Ectodermal cell (in vitro differentiated cells): ENCODE results near the gene SHE.

Experiments
- H3K27ac ChIP-seq: 2 replicates; pipeline ENCODE4 v1.7.0; 2013; ENCODE audit warnings: mild to moderate bottlenecking, low read depth, low read length; ENCODE audit not compliant: insufficient read depth, poor library complexity, severe bottlenecking
- H3K27me3 ChIP-seq: 2 replicates; pipeline ENCODE4 v1.7.0; 2013; ENCODE audit warnings: mild to moderate bottlenecking, low read length; ENCODE audit not compliant: insufficient read depth, control insufficient read depth, poor library complexity, severe bottlenecking
- H3K36me3 ChIP-seq: one replicate; pipeline ENCODE4 v1.7.0; 2013; ENCODE audit warnings: low read length; ENCODE audit not compliant: control insufficient read depth, insufficient read depth
- H3K4me1 ChIP-seq: one replicate; pipeline ENCODE4 v1.7.0; 2013; ENCODE audit warnings: low read length; ENCODE audit not compliant: control insufficient read depth, insufficient read depth
- H3K4me3 ChIP-seq: 2 replicates; pipeline ENCODE4 v1.7.0; 2013; ENCODE audit warnings: low read depth, low read length, control low read depth; ENCODE audit not compliant: insufficient read depth
- H3K9me3 ChIP-seq: 2 replicates; pipeline ENCODE4 v1.7.0; 2013; ENCODE audit warnings: mild to moderate bottlenecking, low read length, moderate library complexity; ENCODE audit not compliant: control insufficient read depth
- WGBS, 2 experiments: methylation state at CpG; one replicate each; pipeline ENCODE4 v1.1.7; 2013; ENCODE audit warnings: missing lambda C conversion rate in 2 of 2; 5-methylcytosine and 5-hydroxymethylcytosine counted together

The SHE gene

GRCh38 chr1:154517661-154518060 is 15.4 kb upstream of the SHE start:
- H3K36me3 ChIP-seq = no peaks in the 10 kb centered on the region
- no peak overlapping the region for H3K27ac ChIP-seq
- no peak overlapping the region for H3K4me3 ChIP-seq
- 93 to 95% methylated on average over 11 of the region's 11 CpGs for WGBS, 2 experiments
- no peaks in the 10 kb centered on the region for H3K4me1 ChIP-seq
- no peaks in the 10 kb centered on the region for H3K27me3 ChIP-seq
- no peaks in the 10 kb centered on the region for H3K9me3 ChIP-seq

- WGBS, 2 experiments = 87 to 91% methylated on average over 7 of the region's 7 CpGs
Observed at GRCh38 chr1:154514066-154514553, 11.9 kb upstream of the SHE start.

GRCh38 chr1:154512760-154513159 is 10.5 kb upstream of the SHE start:
- H3K27me3 ChIP-seq = peaks cover 3% of the 10 kb centered on the region
- H3K4me1 ChIP-seq = no peaks in the 10 kb centered on the region
- H3K27ac ChIP-seq = no peak overlapping the region
- no peak overlapping the region for H3K4me3 ChIP-seq
- H3K9me3 ChIP-seq = no peaks in the 10 kb centered on the region
- H3K36me3 ChIP-seq = no peaks in the 10 kb centered on the region
- WGBS, 2 experiments = 85 to 95% methylated on average over 3 of the region's 3 CpGs

More at GRCh38 chr1:154514066-154514553, 11.9 kb upstream of the SHE start:
- Histone ChIP-seq H3K27me3 (no peaks in the 10 kb centered on the region), H3K9me3 (no peaks in the 10 kb centered on the region), H3K4me3 (no peak overlapping the region), H3K4me1 (no peaks in the 10 kb centered on the region), H3K27ac (no peak overlapping the region), H3K36me3 (no peaks in the 10 kb centered on the region)

- 83 to 93% methylated on average over 4 to 5 of the region's 5 CpGs for WGBS, 2 experiments
- no peaks in the 10 kb centered on the region for H3K9me3 ChIP-seq
- no peak overlapping the region for H3K4me3 ChIP-seq
- no peaks in the 10 kb centered on the region for H3K36me3 ChIP-seq
- H3K27ac ChIP-seq = no peak overlapping the region
- H3K4me1 ChIP-seq = no peaks in the 10 kb centered on the region
- peaks cover 75% of the 10 kb centered on the region for H3K27me3 ChIP-seq
Observed at GRCh38 chr1:154503898-154504297, 1.7 kb upstream of the SHE start.

GRCh38 chr1:154502744-154503115 is 518 bp upstream of the SHE start:
- no peak overlapping the region for H3K27ac ChIP-seq
- peaks cover 79% of the 10 kb centered on the region for H3K27me3 ChIP-seq
- H3K9me3 ChIP-seq = no peaks in the 10 kb centered on the region
- no peaks in the 10 kb centered on the region for H3K4me1 ChIP-seq
- H3K4me3 ChIP-seq = no peak overlapping the region
- no peaks in the 10 kb centered on the region for H3K36me3 ChIP-seq
- 48 to 49% methylated on average over 43 of the region's 43 CpGs for WGBS, 2 experiments

- H3K27ac ChIP-seq = no peak overlapping the region
- H3K27me3 ChIP-seq = peaks cover 79% of the 10 kb centered on the region
- no peaks in the 10 kb centered on the region for H3K9me3 ChIP-seq
- H3K4me3 ChIP-seq = peak overlapping the region; percentile 10
- peaks cover 3% of the 10 kb centered on the region for H3K4me1 ChIP-seq
- 5% methylated on average over 54 of the region's 54 CpGs for WGBS, 2 experiments
- no peaks in the 10 kb centered on the region for H3K36me3 ChIP-seq
Observed at GRCh38 chr1:154501423-154502065, 668 bp downstream of the SHE start.

GRCh38 chr1:154500533-154500932 is 1.7 kb downstream of the SHE start:
- Histone ChIP-seq H3K4me1 (peaks cover 3% of the 10 kb centered on the region), H3K9me3 (no peaks in the 10 kb centered on the region), H3K27ac (no peak overlapping the region), H3K4me3 (no peak overlapping the region), H3K36me3 (no peaks in the 10 kb centered on the region), H3K27me3 (peaks cover 72% of the 10 kb centered on the region)
- WGBS, 2 experiments = 91% methylated on average over 8 of the region's 8 CpGs

GRCh38 chr1:154499446-154499845 is 2.8 kb downstream of the SHE start:
- Histone ChIP-seq H3K4me3 (no peak overlapping the region), H3K9me3 (no peaks in the 10 kb centered on the region), H3K36me3 (no peaks in the 10 kb centered on the region), H3K27ac (no peak overlapping the region), H3K4me1 (peaks cover 3% of the 10 kb centered on the region), H3K27me3 (peaks cover 62% of the 10 kb centered on the region)
- WGBS, 2 experiments = 67 to 90% methylated on average over 1 of the region's 1 CpG

- Histone ChIP-seq H3K4me1 (peaks cover 3% of the 10 kb centered on the region), H3K27ac (no peak overlapping the region), H3K9me3 (no peaks in the 10 kb centered on the region), H3K36me3 (no peaks in the 10 kb centered on the region), H3K27me3 (peaks cover 39% of the 10 kb centered on the region), H3K4me3 (no peak overlapping the region)
- 63 to 71% methylated on average over 5 of the region's 5 CpGs for WGBS, 2 experiments
Observed at GRCh38 chr1:154497026-154497806, 5.0 kb downstream of the SHE start.

GRCh38 chr1:154496383-154496782 is 5.8 kb downstream of the SHE start:
- no peak overlapping the region for H3K27ac ChIP-seq
- peaks cover 31% of the 10 kb centered on the region for H3K27me3 ChIP-seq
- no peak overlapping the region for H3K4me3 ChIP-seq

More at GRCh38 chr1:154496383-154496782, 5.8 kb downstream of the SHE start:
- Histone ChIP-seq H3K9me3 (no peaks in the 10 kb centered on the region), H3K36me3 (no peaks in the 10 kb centered on the region), H3K4me1 (peaks cover 3% of the 10 kb centered on the region)
- WGBS, 2 experiments = 82 to 91% methylated on average over 4 to 5 of the region's 5 CpGs
